ENCODE results near the gene OSGEP.
A peak's percentile ranks its signal among the peaks of the same experiment; 100 is the strongest.

The OSGEP gene

DNA sequence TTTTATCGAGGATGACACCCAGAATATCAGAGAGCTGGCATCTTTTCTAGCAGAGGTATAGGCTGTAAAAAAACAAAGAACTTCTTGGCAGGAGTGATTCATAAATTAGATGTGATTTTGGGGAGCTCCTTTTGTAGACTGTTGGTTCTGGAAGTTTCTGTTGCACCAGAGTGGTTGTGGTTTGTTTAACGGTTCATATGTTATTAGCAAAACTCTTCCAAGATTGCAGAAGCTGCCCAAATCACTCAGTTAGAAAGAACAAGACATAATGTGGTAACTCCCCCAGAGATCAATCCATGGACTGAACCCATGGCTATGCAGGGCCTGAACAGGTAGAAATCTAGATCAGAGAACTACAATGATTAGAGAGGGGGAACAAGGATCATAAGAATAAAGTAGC lies 44.0 kb upstream of the OSGEP start:
- H3K36me3 ChIP-seq (ENCODE audit: control insufficient read depth, insufficient read depth, low read length), result no peaks in the 10 kb centered on the region
- H3K4me3 ChIP-seq (replicated peaks; ENCODE audit: low read depth, low read length), result no peak overlapping the region
- no peaks in the 10 kb centered on the region for H3K27me3 ChIP-seq (replicated peaks; ENCODE audit: control insufficient read depth, insufficient read depth, low read length)
- TF ChIP-seq, protein P1, sequence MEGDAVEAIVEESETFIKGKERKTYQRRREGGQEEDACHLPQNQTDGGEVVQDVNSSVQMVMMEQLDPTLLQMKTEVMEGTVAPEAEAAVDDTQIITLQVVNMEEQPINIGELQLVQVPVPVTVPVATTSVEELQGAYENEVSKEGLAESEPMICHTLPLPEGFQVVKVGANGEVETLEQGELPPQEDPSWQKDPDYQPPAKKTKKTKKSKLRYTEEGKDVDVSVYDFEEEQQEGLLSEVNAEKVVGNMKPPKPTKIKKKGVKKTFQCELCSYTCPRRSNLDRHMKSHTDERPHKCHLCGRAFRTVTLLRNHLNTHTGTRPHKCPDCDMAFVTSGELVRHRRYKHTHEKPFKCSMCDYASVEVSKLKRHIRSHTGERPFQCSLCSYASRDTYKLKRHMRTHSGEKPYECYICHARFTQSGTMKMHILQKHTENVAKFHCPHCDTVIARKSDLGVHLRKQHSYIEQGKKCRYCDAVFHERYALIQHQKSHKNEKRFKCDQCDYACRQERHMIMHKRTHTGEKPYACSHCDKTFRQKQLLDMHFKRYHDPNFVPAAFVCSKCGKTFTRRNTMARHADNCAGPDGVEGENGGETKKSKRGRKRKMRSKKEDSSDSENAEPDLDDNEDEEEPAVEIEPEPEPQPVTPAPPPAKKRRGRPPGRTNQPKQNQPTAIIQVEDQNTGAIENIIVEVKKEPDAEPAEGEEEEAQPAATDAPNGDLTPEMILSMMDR (IDR thresholded peaks at IDR 0.05; ENCODE audit: insufficient read depth, low read length, poor library complexity, severe bottlenecking), result no peak
- DNase-seq (ENCODE audit: extremely low read depth, insufficient read length), result no peak

- H3K27me3 ChIP-seq (replicated peaks; ENCODE audit: control insufficient read depth, insufficient read depth, low read length), result no peaks in the 10 kb centered on the region
- no peak overlapping the region for H3K4me3 ChIP-seq (replicated peaks; ENCODE audit: low read depth, low read length)
- H3K36me3 ChIP-seq (ENCODE audit: control insufficient read depth, insufficient read depth, low read length), result no peaks in the 10 kb centered on the region
- TF ChIP-seq, protein P1 (IDR thresholded peaks at IDR 0.05; ENCODE audit: insufficient read depth, low read length, poor library complexity, severe bottlenecking), result no peak
- no peak for DNase-seq (ENCODE audit: extremely low read depth, insufficient read length)
These were observed 40.5 kb upstream of the OSGEP start for GRCh38 chr14:20494935-20495766.

DNA sequence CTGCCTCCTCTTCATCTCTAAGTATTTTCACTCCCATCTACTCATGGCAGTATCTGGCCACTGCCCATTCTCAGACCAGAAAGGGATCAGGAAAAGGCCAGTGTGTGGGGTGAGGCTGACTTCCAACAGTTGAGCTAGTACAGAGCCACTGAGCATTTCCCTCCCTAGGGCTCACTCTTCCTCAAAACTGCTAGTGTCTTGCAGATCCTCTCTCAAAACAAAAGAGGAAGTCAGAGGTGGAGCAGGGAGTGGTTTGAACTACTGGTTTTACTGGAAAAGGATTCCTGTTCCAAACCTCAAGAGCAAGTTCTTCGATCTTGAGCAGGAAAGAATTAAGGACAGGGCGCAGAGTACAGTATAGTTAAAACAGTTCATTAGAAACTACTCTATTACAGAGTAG lies 39.0 kb upstream of the OSGEP start:
- TF ChIP-seq, protein P1 (IDR thresholded peaks at IDR 0.05; ENCODE audit: insufficient read depth, low read length, poor library complexity, severe bottlenecking), result no peak
- DNase-seq (ENCODE audit: extremely low read depth, insufficient read length), result no peak
- no peaks in the 10 kb centered on the region for H3K36me3 ChIP-seq (ENCODE audit: control insufficient read depth, insufficient read depth, low read length)
- H3K4me3 ChIP-seq (replicated peaks; ENCODE audit: low read depth, low read length), result no peak overlapping the region
- no peaks in the 10 kb centered on the region for H3K27me3 ChIP-seq (replicated peaks; ENCODE audit: control insufficient read depth, insufficient read depth, low read length)

DNA sequence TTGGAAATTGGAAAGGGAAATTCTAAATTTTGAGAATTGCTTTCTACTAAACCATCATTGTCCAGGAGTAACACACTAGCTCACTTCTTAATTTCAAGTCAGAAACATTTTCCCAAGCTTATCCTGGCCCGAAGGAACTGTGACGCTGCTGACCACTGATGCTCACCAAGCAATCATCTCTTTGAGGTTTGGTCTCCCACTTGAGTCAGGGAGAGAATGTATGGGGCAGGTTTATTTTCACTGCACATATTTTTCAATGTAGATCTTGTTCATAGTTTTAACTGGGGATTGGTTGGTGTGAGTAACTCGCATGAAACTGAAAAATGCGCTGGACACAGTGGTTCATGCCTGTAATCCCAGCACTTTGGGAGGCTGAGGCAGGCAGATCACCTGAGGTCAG lies 37.9 kb upstream of the OSGEP start:
- Histone ChIP-seq H3K36me3 (ENCODE audit: control insufficient read depth, insufficient read depth, low read length) (no peaks in the 10 kb centered on the region), H3K4me3 (replicated peaks; ENCODE audit: low read depth, low read length) (no peak overlapping the region), H3K27me3 (replicated peaks; ENCODE audit: control insufficient read depth, insufficient read depth, low read length) (no peaks in the 10 kb centered on the region)
- TF ChIP-seq, protein P1 (IDR thresholded peaks at IDR 0.05; ENCODE audit: insufficient read depth, low read length, poor library complexity, severe bottlenecking), result no peak
- DNase-seq (ENCODE audit: extremely low read depth, insufficient read length), result no peak

DNA sequence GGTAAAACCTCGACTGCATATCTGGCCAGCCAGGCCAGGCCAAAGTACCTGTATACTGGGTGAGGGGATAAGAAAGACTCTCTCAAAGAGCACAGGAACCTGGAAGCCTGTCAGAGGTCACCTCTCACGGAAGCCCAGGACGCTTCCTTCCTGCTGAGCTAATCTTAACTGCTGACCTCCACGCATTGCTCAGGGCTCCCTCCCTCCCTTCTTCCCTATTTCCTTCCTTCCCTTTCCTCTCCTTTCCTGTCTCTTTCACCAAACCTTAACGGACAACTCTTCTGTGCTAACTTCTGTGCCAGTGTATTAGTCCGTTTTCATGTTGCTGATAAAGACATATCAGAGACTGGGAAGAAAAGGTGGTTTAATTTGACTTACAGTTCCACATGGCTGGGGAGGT lies 36.0 kb upstream of the OSGEP start:
- peak overlapping the region; percentile 43 for H3K4me3 ChIP-seq (replicated peaks; ENCODE audit: low read depth, low read length)
- H3K36me3 ChIP-seq (ENCODE audit: control insufficient read depth, insufficient read depth, low read length), result no peaks in the 10 kb centered on the region
- DNase-seq (ENCODE audit: extremely low read depth, insufficient read length), result no peak
- H3K27me3 ChIP-seq (replicated peaks; ENCODE audit: control insufficient read depth, insufficient read depth, low read length), result no peaks in the 10 kb centered on the region
- TF ChIP-seq, protein P1 (IDR thresholded peaks at IDR 0.05; ENCODE audit: insufficient read depth, low read length, poor library complexity, severe bottlenecking), result no peak
